H9 (cell line): Measurements from ENCODE around the gene ORAI3. TPM values are rescaled to one million over a fixed set of nuclear protein-coding genes. Genes with fewer than 3 reads are reported as not detected.

ENCODE experiments used
- DNase-seq: peaks from one replicate; pipeline ENCODE4 v3.0.0-alpha.2; 2017
- H2AFZ ChIP-seq: one replicate; pipeline ENCODE4 v1.6.1; 2013; ENCODE audit warnings: mild to moderate bottlenecking, low read length, control low read depth, moderate library complexity
- H2AK5ac ChIP-seq: 2 replicates; pipeline ENCODE4 v1.6.1; 2013; ENCODE audit warnings: low read length, control low read depth, mixed read lengths; ENCODE audit not compliant: insufficient read length
- H2BK120ac ChIP-seq: one replicate; pipeline ENCODE4 v1.6.1; 2013; ENCODE audit warnings: low read depth, mild to moderate bottlenecking, low read length, control low read depth, inconsistent platforms; ENCODE audit not compliant: poor library complexity, severe bottlenecking
- H2BK12ac ChIP-seq: 2 replicates; pipeline ENCODE4 v1.6.1; 2013; ENCODE audit warnings: low read length, control low read depth, mixed read lengths, low read depth; ENCODE audit not compliant: insufficient read length
- H2BK15ac ChIP-seq: 2 replicates; pipeline ENCODE4 v1.6.1; 2013; ENCODE audit warnings: low read depth, low read length, control low read depth
- H2BK20ac ChIP-seq: one replicate; pipeline ENCODE4 v1.6.1; 2013; ENCODE audit warnings: low read depth, mild to moderate bottlenecking, low read length, control low read depth, inconsistent platforms; ENCODE audit not compliant: poor library complexity, severe bottlenecking
- H2BK5ac ChIP-seq: 2 replicates; pipeline ENCODE4 v1.6.1; 2013; ENCODE audit warnings: low read length, control low read depth, mixed read lengths; ENCODE audit not compliant: insufficient read length
- H3K14ac ChIP-seq: 2 replicates; pipeline ENCODE4 v1.6.1; 2013; ENCODE audit warnings: low read length, control low read depth; ENCODE audit not compliant: insufficient read depth
- H3K18ac ChIP-seq: 2 replicates; pipeline ENCODE4 v1.6.1; 2013; ENCODE audit warnings: low read depth, mild to moderate bottlenecking, mixed read lengths, low read length, control low read depth; ENCODE audit not compliant: insufficient read length
- H3K23ac ChIP-seq: 2 replicates; pipeline ENCODE4 v1.6.1; 2013; ENCODE audit warnings: low read length, control low read depth, mixed read lengths, low read depth; ENCODE audit not compliant: insufficient read length
- H3K23me2 ChIP-seq: 2 replicates; pipeline ENCODE4 v1.6.1; 2013; ENCODE audit warnings: low read depth, mild to moderate bottlenecking, mixed read lengths, low read length, control low read depth; ENCODE audit not compliant: insufficient read length, poor library complexity, severe bottlenecking
- H3K27ac ChIP-seq: 2 replicates; pipeline ENCODE4 v1.5.1; 2013; ENCODE audit warnings: low read length, control low read depth, mixed read lengths, low read depth; ENCODE audit not compliant: insufficient read length
- H3K27me3 ChIP-seq: 2 replicates; pipeline ENCODE4 v1.6.1; 2013; ENCODE audit warnings: low read length, control low read depth, inconsistent platforms; ENCODE audit not compliant: insufficient read depth
- H3K4ac ChIP-seq: 2 replicates; pipeline ENCODE4 v1.6.1; 2013; ENCODE audit warnings: low read depth, mild to moderate bottlenecking, control low read depth, inconsistent platforms, low read length, moderate library complexity
- H3K4me1 ChIP-seq: 2 replicates; pipeline ENCODE4 v1.6.1; 2013; ENCODE audit warnings: low read length, control low read depth, inconsistent platforms; ENCODE audit not compliant: insufficient read depth
- H3K4me2 ChIP-seq: 2 replicates; pipeline ENCODE4 v1.6.1; 2013; ENCODE audit warnings: low read length, control low read depth, mixed read lengths; ENCODE audit not compliant: insufficient read length, insufficient read depth
- H3K56ac ChIP-seq: 2 replicates; pipeline ENCODE4 v1.6.1; 2013; ENCODE audit warnings: low read depth, mild to moderate bottlenecking, mixed read lengths, low read length, control low read depth; ENCODE audit not compliant: insufficient read length
- H3K79me1 ChIP-seq: 2 replicates; pipeline ENCODE4 v1.6.1; 2013; ENCODE audit warnings: low read depth, mild to moderate bottlenecking, moderate library complexity, low read length, control low read depth, inconsistent platforms; ENCODE audit not compliant: insufficient read depth, poor library complexity, severe bottlenecking
- H3K79me2 ChIP-seq: 2 replicates; pipeline ENCODE4 v1.6.1; 2013; ENCODE audit warnings: low read length, control low read depth, inconsistent platforms; ENCODE audit not compliant: insufficient read depth
- H3K9ac ChIP-seq: 2 replicates; pipeline ENCODE4 v1.6.1; 2013; ENCODE audit warnings: low read length, control low read depth, mixed read lengths; ENCODE audit not compliant: insufficient read length; ENCODE audit errors: extremely low read depth
- H3K9me3 ChIP-seq: one replicate; pipeline ENCODE4 v1.6.1; 2013; ENCODE audit warnings: low read depth, low read length, inconsistent platforms; ENCODE audit not compliant: control insufficient read depth
- H3T11ph ChIP-seq: one replicate; pipeline ENCODE4 v1.6.1; 2013; ENCODE audit warnings: mild to moderate bottlenecking, low read length, control low read depth, inconsistent platforms
- H4K20me1 ChIP-seq: one replicate; pipeline ENCODE4 v1.6.1; 2013; ENCODE audit not compliant: control insufficient read depth, insufficient read length, insufficient read depth
- H4K5ac ChIP-seq: 2 replicates; pipeline ENCODE4 v1.6.1; 2013; ENCODE audit warnings: low read depth, mild to moderate bottlenecking, mixed read lengths, low read length, control low read depth; ENCODE audit not compliant: insufficient read length
- H4K8ac ChIP-seq: replicated peaks from 2 replicates; pipeline ENCODE4 v1.6.1; 2013; ENCODE audit warnings: low read length, control low read depth, mixed read lengths, low read depth; ENCODE audit not compliant: insufficient read length
- H4K91ac ChIP-seq: 2 replicates; pipeline ENCODE4 v1.6.1; 2013; ENCODE audit warnings: low read depth, mild to moderate bottlenecking, moderate library complexity, mixed read lengths, low read length, control low read depth; ENCODE audit not compliant: insufficient read length
- H3K27ac Mint-ChIP-seq, 3 experiments: 2 replicates in 2 of 3; 3 replicates in 1 of 3; pipeline ENCODE4 v1.8.0; 2020 to 2021; ENCODE audit warnings: mixed read lengths in 3 of 3, mild to moderate bottlenecking in 1 of 3, moderate library complexity in 1 of 3
- H3K27me3 Mint-ChIP-seq: 2 replicates; pipeline ENCODE4 v1.8.0; 2021; ENCODE audit warnings: low read depth, mild to moderate bottlenecking, moderate library complexity, mixed read lengths
- H3K36me3 Mint-ChIP-seq, 3 experiments: 2 replicates in 2 of 3; 3 replicates in 1 of 3; pipeline ENCODE4 v1.8.0; 2020 to 2021; ENCODE audit warnings: low read depth in 3 of 3, mixed read lengths in 3 of 3; ENCODE audit not compliant: insufficient read depth in 1 of 3
- H3K4me1 Mint-ChIP-seq, 2 experiments: 2 replicates each; pipeline ENCODE4 v1.8.0; 2020; ENCODE audit warnings: mixed read lengths in 2 of 2
- H3K4me3 Mint-ChIP-seq, 2 experiments: 2 replicates in 1 of 2; 3 replicates in 1 of 2; pipeline ENCODE4 v1.8.0; 2020 to 2021; ENCODE audit warnings: mild to moderate bottlenecking in 2 of 2, mixed read lengths in 2 of 2, moderate library complexity in 1 of 2
- H3K9me3 Mint-ChIP-seq, 2 experiments: 2 replicates in 1 of 2; 3 replicates in 1 of 2; pipeline ENCODE4 v1.8.0; 2020; ENCODE audit warnings: mild to moderate bottlenecking in 2 of 2, mixed read lengths in 2 of 2, moderate library complexity in 1 of 2
- CTCF ChIP-seq: fragments of 200-600 bp; sonication (generic); conservative IDR thresholded peaks from 3 replicates; pipeline ENCODE4 v1.8.0; 2021; ENCODE audit warnings: antibody characterized with exemption, mild to moderate bottlenecking
- WGBS: extraction: QIAGEN DNeasy Blood & Tissue Kit; methylation state at CpG from one replicate; pipeline ENCODE4 v1.1.7; 2013; ENCODE audit warnings: missing lambda C conversion rate, low lambda C conversion rate, mixed read lengths; ENCODE audit not compliant: insufficient read length; ENCODE audit errors: extremely low coverage; 5-methylcytosine and 5-hydroxymethylcytosine counted together
- total RNA-seq: library from RNA; stranded (reverse); gene quantifications from 2 replicates; pipeline ENCODE4 v1.2.1, GENCODE V29; 2021

ORAI3 gene
- total RNA-seq, 1 experiment from 2014 or later = 6.9 TPM

DNA sequence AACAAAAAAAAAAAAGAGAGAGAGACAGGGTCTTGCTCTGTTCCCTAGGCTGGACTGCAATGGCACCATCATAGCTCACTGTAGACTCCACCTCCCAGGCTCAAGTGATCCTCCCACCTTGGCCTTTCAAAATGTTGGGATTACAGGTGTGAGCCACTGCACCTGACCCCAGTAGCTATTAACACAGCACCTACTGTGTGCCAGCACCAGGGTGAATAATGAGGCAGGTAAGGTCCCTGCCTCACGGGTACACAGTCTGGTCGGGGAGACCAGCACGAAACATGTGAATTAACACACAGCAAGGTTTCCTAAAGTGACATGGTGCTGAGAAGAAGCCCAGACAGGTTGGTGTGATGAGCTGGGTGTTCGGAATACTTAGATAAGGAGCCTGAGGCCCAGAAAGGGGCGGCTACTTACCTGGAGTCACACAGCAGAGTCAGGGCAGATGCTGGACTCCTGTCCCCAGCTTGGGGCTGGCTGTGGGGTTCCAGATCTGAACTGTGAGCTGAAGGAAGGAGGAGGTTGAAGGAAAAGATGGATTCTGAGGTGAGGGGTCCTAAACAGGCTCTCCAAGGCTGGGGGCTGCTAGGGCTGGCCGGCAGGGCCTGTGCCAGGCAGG is 36.0 kb upstream of the ORAI3 start:
- H3K27me3 Mint-ChIP-seq = peaks cover 6% of the 10 kb centered on the region
- no peak overlapping the region for H3K4me2 ChIP-seq
- H3K56ac ChIP-seq = no peak overlapping the region
- H2BK5ac ChIP-seq = no peak overlapping the region
- no peaks in the 10 kb centered on the region for H3K9me3 ChIP-seq
- no peak overlapping the region for H2BK15ac ChIP-seq
- no peak overlapping the region for H4K8ac ChIP-seq
- no CpG with 5 or more reads among the region's 6 CpGs for WGBS
- no peak overlapping the region for H3K9ac ChIP-seq
- H3K4me3 Mint-ChIP-seq = no peak overlapping the region
- H3K23ac ChIP-seq = no peak overlapping the region
- no peaks in the 10 kb centered on the region for H3K27me3 ChIP-seq
- TF ChIP-seq CTCF = no peak
- peaks cover 13 to 28% of the 10 kb centered on the region in 2 experiments for H3K4me1 Mint-ChIP-seq
- H3K4me1 ChIP-seq = no peaks in the 10 kb centered on the region
- no peak overlapping the region for H3T11ph ChIP-seq
- H2AK5ac ChIP-seq = no peak overlapping the region
- H2BK20ac ChIP-seq = no peak overlapping the region
- H3K14ac ChIP-seq = no peak overlapping the region
- no peak overlapping the region for H3K27ac Mint-ChIP-seq
- no peaks in the 10 kb centered on the region for H3K9me3 Mint-ChIP-seq
- DNase-seq = no peak
- no peaks in the 10 kb centered on the region for H3K23me2 ChIP-seq
- no peak overlapping the region for H3K18ac ChIP-seq
- H2BK12ac ChIP-seq = no peak overlapping the region
- no peak overlapping the region for H3K4ac ChIP-seq
- H3K79me1 ChIP-seq = no peaks in the 10 kb centered on the region
- no peaks in the 10 kb centered on the region for H3K36me3 Mint-ChIP-seq
- H4K91ac ChIP-seq = no peak overlapping the region
- H4K20me1 ChIP-seq = peaks cover 2% of the 10 kb centered on the region
- H2BK120ac ChIP-seq = no peak overlapping the region
- H3K79me2 ChIP-seq = no peaks in the 10 kb centered on the region
- H3K27ac ChIP-seq = no peak overlapping the region
- H4K5ac ChIP-seq = no peak overlapping the region
- no peak overlapping the region for H2AFZ ChIP-seq
